GM21423 (cell line): ENCODE data around the gene PP2D1.
"Not testable (repeated sequence)": the region's sequence is repeated elsewhere in the genome, so short reads cannot be mapped to it uniquely, and the experiment has no call there.

Source experiments
- ATAC-seq: cut with Tn5 transposase; IDR thresholded peaks from one replicate; pipeline ENCODE4 v1.9.1; 2021; ENCODE audit warnings: mild to moderate bottlenecking, moderate library complexity; ENCODE audit not compliant: unreplicated experiment

The PP2D1 gene

GRCh38 chr3:19972054-19972453 is 40.0 kb downstream of the PP2D1 start:
- no peak for ATAC-seq

- ATAC-seq, result no peak
Observed at GRCh38 chr3:19970327-19970726, 41.7 kb downstream of the PP2D1 start.

DNA sequence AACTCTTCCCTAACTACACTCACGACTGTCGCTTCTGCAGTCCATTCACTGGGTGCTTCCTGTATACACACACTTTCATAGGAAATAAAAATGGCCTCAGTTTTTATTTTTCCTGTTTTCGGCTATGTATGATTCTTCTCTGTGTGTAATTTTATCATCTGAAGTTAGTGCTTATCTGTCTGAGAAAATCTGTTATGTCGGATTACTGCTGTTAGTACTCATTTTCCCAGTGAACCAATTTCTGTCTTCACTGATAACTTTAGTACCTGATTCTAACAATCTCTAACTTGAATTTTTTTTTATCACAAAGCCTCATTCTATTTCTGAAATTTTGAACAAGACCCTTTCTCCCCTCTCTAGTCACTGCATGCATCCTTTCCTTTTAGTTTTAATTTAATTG is 44.3 kb downstream of the PP2D1 start:
- no peak for ATAC-seq

- ATAC-seq, result no peak
Observed at GRCh38 chr3:19967208-19967607, 44.9 kb downstream of the PP2D1 start.

GRCh38 chr3:19961960-19962359 is 50.1 kb downstream of the PP2D1 start:
- ATAC-seq, result no peak

GRCh38 chr3:19960696-19961095 is 51.4 kb downstream of the PP2D1 start:
- no peak for ATAC-seq

GRCh38 chr3:19959505-19959904 is 52.6 kb downstream of the PP2D1 start:
- ATAC-seq, result no peak

GRCh38 chr3:19957354-19957753 is 54.7 kb downstream of the PP2D1 start:
- ATAC-seq, result not testable (repeated sequence)

DNA sequence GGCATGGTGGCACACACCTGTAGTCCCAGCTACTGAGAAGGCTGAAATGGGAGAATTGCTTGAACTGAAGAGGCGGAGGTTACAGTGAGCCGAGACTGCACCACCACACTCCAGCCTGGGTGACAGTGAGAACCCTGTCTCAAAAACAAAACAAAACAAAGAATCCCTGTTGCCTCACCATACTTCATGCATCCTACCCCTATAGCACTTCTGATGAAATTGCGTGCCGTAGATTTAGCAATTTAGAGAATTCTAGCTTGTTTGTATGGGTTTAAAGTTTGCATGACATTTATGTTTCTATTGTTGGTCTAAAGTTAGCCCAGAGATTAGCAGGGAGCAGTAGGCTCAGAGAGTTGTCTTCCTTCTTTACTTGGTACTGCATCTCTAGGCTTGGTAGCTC is 57.4 kb downstream of the PP2D1 start:
- no peak for ATAC-seq

DNA sequence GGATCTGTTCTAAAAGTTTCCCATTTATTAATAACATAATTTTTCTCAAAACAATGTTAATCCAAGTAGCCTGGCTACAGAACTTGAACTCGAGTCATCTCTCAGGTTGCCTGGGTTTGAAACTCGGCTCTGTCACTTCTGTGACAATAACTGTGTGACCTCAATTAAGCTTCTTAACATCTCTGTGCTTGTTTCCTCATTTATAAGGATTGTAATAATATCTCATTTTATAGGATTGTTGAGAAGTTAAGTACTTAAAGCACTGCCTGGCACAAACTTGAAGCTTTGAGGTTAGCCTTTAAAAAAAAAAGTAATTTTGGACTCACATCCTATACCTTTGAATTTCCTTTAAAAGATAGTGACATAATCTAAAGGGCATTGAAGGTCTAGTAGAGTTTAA is 61.7 kb downstream of the PP2D1 start:
- no peak for ATAC-seq

- ATAC-seq, result no peak
Observed at GRCh38 chr3:19948226-19948591, 63.9 kb downstream of the PP2D1 start.

DNA sequence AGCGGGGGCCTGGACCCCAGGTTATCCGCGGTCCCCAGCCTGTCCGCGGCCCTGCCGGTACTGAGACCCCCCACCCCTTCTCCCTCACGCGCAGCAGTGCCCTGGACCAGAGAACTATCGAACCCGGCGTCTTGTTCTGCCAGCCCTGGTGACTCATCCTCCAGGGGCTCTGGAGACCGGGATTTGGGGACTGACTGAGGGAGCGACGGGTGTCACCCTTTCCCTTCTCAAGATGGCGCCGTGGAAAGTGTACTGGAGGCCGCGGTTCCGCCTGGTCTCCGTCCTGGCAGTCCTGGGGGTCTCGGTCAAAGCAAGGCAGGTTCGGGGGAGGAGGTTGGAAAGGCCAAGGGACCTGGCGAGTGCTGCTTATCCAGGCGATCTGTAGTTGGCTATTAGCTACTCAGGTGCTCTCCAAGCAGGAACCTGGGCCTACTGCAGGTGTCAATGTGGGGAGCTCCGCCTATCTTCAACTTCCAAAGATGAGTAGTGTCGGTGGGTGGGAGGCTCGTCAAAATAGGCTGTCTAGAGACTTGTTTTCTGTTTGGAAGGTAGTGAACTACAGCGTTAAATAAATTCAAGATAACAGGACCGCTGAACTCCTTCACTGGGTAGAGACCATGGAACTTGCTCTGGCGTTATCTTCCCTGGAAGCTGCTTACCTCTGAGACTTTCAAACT is 64.4 kb downstream of the PP2D1 start:
- ATAC-seq, result peak; percentile 15

- peak; percentile 94 for ATAC-seq
Observed at GRCh38 chr3:19946832-19947548, 65.1 kb downstream of the PP2D1 start, which contains the start of gene RAB5A. Gene RAB5A (plus strand): TSS chr3:19947097. CDS start chr3:19950899, 3,802 bp downstream.

DNA sequence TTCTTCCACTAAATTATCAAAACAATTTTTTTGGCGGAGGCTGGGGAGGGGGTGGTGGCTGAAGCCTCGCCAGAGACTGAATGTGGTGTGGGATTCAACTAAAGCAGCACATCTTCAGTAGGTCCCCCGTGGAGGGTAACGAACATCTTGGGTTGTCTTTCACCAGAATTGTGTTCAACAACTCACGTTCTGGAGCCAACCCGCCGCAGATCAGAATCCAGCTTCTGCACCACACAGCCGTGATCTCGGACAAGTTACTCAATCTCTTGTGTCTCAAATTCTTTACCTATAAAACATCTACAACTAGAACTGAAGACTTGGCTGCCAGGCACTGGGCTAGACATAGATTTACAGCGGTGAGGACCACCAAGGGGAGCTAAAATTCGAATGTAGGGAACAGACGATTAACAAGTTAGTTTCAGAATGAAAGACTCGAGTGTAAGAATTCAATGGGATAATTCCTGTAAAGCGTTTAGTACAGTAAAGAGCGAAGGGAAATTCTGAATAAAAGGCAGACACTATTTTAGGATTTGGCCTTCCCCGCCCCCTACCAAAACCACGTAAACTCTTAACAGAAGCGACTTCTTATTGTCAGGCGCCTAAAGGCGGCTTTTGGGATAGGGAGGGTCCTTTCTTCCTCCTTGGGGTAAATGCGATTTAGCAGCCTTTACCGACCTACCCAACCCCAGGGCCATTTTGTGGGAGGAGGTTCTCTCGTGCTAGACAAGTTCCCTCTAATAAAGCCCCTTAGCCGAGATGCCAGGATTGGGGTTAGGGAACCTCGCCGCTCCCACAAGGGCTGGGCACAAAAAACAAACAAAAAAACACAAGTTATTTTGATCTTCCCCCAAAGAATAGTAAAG is 65.9 kb downstream of the PP2D1 start:
- ATAC-seq, result peak; percentile 3

DNA sequence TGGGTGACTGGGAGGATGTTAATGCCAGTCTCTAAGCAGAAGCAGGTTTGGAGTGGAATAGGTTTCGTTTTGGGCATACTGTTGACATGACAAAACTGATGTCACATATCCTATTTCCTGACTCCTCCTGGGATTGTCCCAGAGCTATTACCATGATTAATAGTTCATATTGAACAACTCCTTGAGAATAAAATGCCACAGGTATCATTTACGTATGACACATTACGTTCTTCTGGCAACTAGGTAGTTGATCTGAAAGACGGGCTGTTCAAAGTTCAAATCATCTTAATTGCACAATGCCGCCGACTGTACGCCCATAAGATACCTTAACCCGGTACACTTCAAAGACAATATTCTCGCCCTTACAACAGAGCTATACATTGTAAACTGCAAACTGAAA is 66.5 kb downstream of the PP2D1 start:
- ATAC-seq, result no peak

DNA sequence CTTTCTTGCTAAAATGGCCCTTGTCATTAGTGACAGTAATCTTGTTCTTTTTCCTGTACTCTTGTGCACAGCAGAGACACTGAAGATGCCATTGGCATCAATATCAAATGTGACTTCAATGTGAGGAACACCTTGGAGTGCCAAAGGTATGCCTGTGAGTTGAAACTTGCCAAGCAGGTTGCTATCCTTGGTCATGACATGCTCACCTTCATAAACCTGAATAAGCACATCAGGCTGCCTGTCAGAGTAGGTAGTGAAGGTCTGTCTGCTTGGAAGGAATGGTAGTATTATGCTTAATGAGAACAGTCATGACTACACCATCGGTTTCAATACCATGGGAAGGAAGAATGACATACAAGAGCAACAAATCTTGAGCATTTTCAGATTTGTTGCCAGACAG is 71.4 kb downstream of the PP2D1 start:
- ATAC-seq, result no peak

GRCh38 chr3:19938295-19938627 is 73.8 kb downstream of the PP2D1 start:
- no peak for ATAC-seq

- ATAC-seq, result no peak
Observed at GRCh38 chr3:19937459-19938294, 74.4 kb downstream of the PP2D1 start.
